ENCODE data around the gene CCDC148.
A peak's percentile ranks its signal among the peaks of the same experiment; 100 is the strongest.
"Not testable (repeated sequence)": the region's sequence is repeated elsewhere in the genome, so short reads cannot be mapped to it uniquely, and the experiment has no call there.

CCDC148 gene

GRCh38 chr2:158273791-158274190, 182.8 kb downstream of the CCDC148 start:
- DNase-seq = no peak

DNA sequence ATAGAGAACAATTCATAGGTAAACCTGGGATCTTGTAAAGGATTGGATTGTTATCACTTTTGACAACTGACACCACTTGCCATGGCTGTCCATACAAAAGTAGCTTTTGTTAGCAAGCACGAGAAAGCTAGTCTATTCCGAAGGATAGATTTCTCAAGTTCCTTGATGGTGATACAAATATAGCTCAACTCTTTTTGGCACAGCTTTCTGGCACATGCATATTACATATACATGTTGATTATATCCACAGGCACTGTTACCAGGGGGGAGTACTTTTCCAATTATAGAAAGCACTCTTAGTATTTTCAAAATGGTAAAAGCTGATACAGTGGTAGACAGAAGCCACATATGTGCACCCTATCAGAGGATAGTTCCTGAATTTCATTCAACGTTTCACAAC, 186.0 kb downstream of the CCDC148 start:
- no peak for DNase-seq

- no peak for DNase-seq
These were observed 187.4 kb downstream of the CCDC148 start for GRCh38 chr2:158269143-158269542.

DNA sequence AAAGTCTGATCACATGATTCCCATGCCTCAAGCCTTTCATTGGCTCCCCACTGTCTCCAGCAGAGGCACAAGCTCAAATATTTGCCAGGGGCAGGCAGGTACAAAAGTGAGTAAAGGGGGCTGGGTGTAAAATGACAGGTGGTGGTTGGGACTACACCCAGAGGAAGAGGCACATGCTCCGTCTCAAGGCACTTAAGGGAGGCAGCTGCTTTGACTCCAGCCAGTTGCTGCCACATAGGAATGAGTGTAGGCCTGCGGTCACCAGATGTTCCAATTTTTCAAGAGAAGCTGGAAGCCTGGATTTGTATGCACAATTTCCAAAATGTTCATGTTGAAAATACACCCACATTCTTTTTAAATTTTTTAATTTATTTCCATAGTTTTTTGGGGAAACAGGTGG, 190.4 kb downstream of the CCDC148 start:
- no peak for DNase-seq

DNA sequence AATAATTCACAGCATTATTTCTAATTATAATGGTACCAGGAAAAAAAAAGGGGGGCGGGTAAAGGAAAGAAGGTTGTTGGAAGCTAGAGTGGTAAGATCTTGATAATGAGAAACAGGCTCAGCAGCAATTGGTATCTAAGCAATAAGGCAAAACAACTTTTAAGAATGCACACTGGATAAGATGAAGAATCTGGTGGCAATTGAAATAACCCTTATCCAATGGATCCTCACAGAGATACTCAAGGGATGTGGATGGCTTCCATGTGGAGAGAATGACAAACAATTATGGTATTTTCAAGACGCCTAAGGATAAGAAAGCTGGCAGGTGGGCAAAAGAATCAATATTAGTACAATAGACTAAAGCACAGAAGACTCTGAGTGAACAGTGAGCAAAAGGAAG, 201.3 kb downstream of the CCDC148 start:
- no peak for DNase-seq

DNA sequence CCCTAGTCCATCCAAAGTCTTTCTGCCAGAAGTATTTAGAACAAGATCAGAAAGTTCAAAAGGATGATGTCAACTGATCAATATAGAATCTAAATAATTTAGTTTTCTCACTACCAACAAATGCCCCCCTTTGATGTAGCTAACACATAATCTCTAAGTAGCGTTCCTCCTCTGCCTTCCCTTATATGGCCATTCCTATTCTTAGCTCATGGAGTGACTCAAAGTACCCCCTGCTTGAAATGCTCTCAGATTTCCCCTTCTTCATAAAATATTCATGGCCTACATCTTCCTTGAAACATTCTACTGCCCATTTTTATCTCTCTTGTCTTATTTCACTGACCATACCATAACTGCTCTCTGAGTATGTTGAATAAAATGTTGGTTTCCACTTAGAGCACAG, 203.4 kb downstream of the CCDC148 start:
- no peak for DNase-seq

GRCh38 chr2:158251356-158251755, 205.2 kb downstream of the CCDC148 start:
- no peak for DNase-seq

DNA sequence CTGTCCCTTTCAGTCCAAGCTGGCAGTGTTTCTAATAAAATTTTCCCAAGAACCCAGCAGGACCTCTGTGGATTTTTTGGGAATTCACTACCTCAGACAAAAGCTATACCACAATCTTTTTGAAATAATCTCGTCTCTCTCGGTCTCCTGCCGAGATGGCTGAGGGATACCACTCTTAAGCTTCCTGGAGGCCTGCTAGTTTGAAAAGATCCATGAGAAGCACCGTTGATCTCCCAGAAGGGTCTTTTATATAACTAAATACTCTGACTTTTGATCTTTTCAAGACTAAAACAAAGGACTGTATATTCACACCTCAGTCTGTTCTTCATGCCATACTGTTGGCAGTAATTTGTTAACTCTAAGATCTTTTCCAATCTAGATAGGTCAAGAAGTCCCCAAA, 213.2 kb downstream of the CCDC148 start:
- DNase-seq = no peak

DNA sequence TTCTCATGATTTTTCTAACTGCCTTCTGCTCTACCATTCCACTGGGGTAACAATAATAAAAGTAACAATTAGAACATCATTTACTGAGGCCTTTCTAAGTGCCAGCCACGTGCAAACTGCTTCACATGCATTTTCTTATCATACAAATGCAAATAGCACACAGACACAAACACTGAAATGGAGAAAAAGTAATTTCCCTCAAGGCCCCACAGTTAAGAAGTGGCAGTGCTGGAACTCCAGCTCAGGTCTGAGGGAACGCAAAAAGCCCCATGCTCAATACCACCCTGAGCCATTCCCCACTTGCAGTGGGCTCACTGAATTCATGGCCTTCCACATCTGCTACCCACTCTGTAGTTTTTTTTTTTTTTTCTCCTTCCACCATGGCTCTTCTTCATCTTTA, 214.3 kb downstream of the CCDC148 start:
- DNase-seq = no peak

DNA sequence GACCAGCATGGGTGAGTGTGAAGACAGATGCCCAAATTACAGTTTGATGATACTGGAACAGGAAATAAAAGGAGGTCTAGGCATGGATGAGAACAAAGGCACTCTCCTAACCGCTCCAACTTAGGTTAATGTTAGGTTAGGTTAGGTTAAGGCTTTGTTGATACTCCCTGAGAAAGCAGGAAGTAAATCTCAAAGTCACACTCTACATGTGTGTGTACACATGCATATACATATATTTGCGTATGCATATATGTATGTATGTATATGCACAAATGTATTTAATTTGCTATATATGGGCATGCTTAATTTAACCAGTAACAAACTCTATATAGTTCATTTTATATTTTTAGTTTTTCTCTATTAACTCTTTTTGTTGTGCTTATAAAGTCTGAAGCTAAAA, 215.6 kb downstream of the CCDC148 start:
- no peak for DNase-seq

- DNase-seq = no peak
These were observed 217.3 kb downstream of the CCDC148 start for GRCh38 chr2:158239271-158239670.

- no peak for DNase-seq
These were observed 222.1 kb downstream of the CCDC148 start for GRCh38 chr2:158234497-158234896.

DNA sequence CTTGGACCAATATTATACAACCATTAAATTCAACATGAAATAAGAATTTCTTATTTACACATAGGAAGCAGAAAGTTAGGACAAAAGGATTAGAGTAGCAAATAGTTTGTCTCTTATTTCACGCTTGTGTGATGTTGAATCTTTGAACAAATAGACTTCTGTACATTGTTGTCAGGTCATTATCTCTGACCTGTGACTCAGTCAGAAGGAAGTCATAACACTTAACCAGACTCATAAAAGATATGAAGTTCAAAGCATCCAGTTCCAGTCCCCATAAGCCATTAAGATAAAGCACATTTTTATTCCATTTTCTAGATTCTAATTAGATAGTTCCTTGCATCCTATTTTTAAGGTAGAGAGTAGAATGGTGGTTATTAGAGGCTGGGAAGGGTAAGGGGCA, 224.1 kb downstream of the CCDC148 start:
- DNase-seq = no peak

DNA sequence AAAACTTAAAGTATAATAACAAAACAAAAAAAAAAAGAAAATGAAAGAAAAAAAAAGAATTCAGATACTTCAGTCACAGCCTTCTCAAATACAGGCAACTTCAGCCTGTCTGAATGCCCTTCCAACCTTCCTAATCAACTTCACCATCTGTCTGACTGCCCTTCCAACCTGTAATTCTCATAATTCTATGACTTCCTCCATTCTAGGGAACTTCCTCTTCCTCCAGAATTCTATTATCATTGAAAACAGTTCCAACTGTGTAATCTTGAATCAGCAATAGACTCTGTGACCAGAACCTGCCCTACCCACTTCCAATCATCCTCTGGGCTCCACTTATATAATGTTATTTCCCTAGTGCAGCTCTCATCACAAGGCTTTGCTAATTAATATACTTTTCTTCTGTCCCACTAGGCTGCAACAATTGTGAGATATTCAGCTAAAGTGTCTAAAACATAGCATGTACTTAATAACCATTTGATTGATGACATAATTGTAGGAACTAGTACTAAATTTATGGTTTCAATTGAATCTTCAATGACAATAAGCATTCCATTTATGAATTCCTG, 227.5 kb downstream of the CCDC148 start:
- no peak for DNase-seq

DNA sequence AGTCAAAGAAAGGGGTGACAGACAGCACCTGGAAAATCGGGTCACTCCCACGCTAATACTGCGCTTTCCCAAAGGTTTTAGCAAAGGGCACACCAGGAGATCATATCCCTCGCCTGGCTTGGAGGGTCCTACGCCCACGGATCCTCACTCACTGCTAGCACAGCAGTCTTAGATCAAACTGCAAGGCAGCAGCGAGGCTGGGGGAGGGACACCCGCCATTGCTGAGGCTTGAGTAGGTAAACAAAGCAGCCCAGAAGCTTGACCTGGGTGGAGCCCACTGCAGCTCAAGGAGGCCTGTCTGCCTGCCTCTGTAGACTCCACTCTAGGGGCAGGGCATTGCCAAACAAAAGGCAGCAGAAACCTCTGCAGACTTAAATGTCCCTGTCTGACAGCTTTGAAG, 233.5 kb downstream of the CCDC148 start:
- DNase-seq = not testable (repeated sequence)

- no peak for DNase-seq
These were observed 235.2 kb downstream of the CCDC148 start for GRCh38 chr2:158221063-158222020.

- no peak for DNase-seq
These were observed 239.0 kb downstream of the CCDC148 start for GRCh38 chr2:158217593-158217992.

DNA sequence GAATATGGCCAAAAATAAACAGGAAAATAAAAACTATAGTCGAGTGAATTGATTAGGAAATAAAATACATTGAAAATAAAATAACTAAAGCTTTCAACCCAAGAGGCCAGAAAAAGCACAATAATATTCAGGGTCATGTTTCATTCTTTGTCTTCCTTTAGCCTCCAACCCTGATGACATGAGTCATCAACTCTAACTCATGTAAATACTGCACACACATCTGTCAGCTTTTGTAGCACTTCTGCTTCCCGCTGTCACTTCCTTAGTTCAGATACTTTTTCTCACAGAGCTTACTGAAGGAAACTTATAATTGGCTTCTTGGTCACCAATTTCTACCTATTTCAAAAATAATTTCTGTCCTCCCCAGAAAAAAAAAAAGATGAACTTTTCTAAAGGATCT, 242.1 kb downstream of the CCDC148 start:
- DNase-seq = peak in 1 of 2 donors; percentile 35

DNA sequence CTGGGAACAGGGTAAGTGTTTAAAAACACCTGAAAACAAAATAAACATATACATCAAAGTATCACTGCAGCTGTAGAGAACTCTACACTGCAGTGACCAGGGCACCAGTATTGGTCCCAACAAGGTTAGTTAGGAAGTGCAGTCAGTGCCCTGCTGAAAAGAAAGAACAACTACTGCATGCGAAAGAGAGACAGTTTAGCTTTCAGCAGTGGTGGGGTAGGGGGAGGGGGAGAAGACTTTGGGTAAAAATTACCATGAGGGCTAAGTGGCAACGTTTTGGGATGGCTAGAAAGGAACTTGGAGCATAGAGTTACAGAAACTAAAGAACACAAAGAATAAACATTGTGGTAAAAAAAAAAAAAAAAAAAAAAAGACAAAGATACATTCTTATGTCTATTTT, 242.8 kb downstream of the CCDC148 start:
- DNase-seq = no peak

DNA sequence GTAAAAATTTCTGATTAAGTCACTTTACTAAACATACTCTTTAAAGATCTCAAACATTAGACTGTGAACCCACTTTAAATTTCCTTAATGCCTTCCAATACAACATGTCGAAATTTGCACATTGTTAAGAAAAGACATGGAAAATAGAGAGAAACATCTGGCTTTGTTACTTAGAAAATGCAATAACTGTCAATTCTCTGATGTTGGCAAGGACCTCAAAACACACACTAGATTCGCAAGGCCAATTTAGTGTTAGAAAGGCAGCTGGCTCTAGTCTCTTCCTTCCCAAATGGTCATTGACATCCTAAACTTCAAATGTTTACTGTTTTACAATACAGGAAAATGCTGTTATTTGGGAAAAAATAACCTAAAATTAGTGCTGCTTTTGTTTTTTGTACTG, 244.3 kb downstream of the CCDC148 start:
- DNase-seq = no peak

DNA sequence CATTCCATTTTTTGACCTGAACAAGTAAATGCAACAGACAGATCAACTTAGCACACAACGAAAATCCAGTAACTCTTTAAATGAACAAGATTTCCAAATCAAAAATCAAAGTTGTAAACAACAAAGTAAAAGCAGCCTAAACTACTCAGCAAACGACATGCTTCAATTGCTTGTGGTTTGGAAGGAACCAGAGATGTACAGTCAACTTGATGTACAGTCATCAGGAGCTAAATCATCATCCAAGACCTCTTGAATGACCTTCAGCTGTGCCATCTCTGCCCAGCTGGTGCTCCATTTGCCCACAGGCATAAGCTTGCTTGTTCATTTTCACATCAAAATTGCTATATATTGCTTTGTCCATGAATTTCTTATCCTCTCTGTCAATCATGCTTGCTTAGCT, 245.1 kb downstream of the CCDC148 start:
- DNase-seq = no peak

DNA sequence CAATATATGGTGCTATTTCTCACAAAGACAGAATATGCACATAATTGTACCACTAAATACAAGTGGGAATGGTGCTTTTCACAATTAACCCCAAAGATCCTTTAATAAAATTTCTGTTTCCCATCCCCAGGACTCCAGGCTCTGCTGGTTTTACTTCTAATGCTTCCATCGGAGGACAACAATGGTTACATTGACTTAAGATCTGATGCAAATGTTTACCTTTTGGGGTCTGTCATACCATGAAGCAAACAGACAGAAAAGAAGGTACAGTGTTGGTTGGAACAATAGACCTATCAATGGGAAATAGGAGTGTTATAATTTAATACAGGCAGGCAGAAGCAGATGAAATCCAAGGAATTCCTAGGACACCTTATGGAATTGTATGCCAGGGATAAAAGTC, 249.2 kb downstream of the CCDC148 start:
- DNase-seq = no peak

GRCh38 chr2:158205215-158205614, 251.3 kb downstream of the CCDC148 start:
- no peak for DNase-seq

GRCh38 chr2:158204741-158205165, 251.8 kb downstream of the CCDC148 start:
- DNase-seq = no peak

All from CD4-positive, alpha-beta T cell treated with Interleukin-4 for 1 hour (primary cell).